Measurements from ENCODE around the gene MLLT6.

DNA sequence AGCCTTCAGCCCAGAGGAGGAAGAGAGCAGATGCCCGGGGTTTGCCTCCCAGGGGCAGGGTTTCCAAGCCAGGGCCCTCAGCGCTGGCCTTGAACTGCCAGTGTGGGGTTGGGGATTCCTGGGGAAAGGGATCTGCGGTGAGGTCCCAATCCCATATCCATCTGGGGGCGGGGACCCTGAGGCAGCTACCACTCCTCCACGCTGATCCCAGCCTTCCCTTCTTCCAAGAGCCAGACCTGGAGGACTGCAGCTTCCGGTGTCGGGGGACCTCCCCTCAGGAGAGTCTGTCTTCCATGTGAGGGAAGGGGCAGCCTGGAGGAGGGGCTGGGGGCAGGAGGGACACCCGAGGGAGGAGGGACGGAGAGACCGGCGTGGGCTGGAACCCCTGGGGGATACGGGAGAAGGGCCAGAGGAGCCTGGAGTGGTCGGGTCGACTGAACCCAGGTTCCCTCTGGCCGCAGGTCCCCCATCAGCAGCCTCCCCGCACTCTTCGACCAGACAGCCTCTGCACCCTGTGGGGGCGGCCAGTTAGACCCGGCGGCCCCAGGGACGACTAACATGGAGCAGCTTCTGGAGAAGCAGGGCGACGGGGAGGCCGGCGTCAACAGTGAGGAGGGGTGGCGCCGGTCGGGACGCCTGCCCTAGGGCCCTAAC lies 14.3 kb downstream of the MLLT6 start:
- TF ChIP-seq CTCF (IDR thresholded peaks at IDR 0.05): no peak
- TF ChIP-seq EP300 (IDR thresholded peaks at IDR 0.05): no peak

All from esophagus muscularis mucosa (tissue), 3 donors.